GM12873 (cell line): ENCODE data around the gene CDH23.

Source experiments
- CTCF ChIP-seq: IDR thresholded peaks from 2 replicates; pipeline ENCODE4 v1.5.1; 2012; ENCODE audit warnings: low read depth, mild to moderate bottlenecking, moderate library complexity, low read length, control low read depth; ENCODE audit not compliant: insufficient read depth; ENCODE audit errors: missing control alignments

Gene CDH23

GRCh38 chr10:71790749-71791440 lies 394.2 kb downstream of the CDH23 start:
- TF ChIP-seq CTCF, result no peak

DNA sequence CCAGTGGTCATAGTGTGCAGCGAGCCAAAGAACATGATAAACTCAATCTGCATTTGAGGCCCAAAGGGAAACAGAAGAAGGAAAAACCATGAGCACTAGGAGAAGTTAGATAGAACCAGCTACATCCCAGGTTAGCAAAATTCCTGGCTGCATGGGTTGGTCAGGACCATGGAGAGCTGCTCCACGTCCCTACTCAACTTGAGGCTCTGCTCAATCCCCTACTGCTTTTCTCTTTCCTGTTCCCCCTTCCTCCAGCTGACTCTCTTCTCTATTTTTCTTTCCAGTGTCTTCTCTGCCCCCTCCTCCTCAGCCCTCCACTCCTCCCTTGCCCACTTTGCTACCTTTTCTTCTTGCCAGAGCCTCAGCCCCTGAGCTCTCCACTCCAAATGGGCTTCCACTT lies 398.5 kb downstream of the CDH23 start:
- TF ChIP-seq CTCF, result no peak

GRCh38 chr10:71796749-71797405 lies 400.2 kb downstream of the CDH23 start:
- no peak for TF ChIP-seq CTCF

DNA sequence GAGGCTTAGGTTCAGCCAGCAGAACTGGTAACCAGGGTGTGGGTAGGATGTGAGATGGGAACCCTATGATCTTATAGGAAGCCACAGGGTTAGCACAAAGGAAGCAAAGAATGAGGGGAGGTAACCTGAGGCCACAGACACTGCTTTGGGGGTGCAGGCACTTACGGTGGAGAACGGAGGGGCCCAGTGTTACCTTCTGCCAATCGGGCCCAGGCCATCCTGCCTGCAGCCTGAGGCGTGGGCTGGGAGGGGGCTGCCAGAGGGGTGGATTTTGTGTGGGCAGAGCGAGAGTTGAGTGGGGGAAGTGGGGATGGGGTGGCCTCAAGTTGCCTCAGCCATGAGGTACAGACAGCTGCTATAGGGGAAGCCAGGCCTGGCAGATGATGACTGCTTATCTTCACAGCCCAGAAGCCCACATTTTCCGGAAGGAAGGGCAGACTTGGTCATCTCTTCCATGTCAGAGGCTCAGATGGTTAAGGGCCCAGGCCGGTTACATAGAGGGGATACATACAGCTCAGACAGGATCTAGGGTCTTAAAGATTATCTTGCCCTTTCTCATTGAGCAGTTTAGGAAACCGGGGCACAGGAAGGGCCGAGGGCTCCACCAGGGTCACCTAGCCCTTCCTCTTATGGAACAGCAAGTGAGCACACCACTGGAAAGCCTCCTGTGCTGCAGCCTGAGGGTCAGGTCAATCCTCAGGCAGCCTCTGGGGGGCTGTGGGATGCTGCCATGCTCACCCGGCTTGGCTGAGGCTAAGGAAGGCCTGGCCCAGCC lies 401.0 kb downstream of the CDH23 start:
- no peak for TF ChIP-seq CTCF

DNA sequence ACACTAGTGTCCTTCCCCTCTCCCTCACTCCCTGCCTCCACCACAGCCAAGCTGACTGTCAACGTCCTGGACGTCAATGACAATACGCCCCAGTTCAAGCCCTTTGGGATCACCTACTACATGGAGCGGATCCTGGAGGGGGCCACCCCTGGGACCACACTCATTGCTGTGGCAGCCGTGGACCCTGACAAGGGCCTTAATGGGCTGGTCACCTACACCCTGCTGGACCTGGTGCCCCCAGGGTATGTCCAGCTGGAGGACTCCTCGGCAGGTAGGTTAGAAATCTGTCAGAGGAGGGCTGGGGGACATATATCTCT lies 401.5 kb downstream of the CDH23 start:
- TF ChIP-seq CTCF, result no peak

- TF ChIP-seq CTCF, result no peak
Observed at GRCh38 chr10:71799112-71799511, 402.4 kb downstream of the CDH23 start.
